ENCODE measurements around the gene ZNF568. TPM values are rescaled to one million over a fixed set of nuclear protein-coding genes. Genes with fewer than 3 reads are reported as not detected.

The ZNF568 gene
- 10 to 100 TPM in 1 of 2 donors, 1 to 10 TPM in 1; 6.7 to 10.1 TPM for total RNA-seq

DNA sequence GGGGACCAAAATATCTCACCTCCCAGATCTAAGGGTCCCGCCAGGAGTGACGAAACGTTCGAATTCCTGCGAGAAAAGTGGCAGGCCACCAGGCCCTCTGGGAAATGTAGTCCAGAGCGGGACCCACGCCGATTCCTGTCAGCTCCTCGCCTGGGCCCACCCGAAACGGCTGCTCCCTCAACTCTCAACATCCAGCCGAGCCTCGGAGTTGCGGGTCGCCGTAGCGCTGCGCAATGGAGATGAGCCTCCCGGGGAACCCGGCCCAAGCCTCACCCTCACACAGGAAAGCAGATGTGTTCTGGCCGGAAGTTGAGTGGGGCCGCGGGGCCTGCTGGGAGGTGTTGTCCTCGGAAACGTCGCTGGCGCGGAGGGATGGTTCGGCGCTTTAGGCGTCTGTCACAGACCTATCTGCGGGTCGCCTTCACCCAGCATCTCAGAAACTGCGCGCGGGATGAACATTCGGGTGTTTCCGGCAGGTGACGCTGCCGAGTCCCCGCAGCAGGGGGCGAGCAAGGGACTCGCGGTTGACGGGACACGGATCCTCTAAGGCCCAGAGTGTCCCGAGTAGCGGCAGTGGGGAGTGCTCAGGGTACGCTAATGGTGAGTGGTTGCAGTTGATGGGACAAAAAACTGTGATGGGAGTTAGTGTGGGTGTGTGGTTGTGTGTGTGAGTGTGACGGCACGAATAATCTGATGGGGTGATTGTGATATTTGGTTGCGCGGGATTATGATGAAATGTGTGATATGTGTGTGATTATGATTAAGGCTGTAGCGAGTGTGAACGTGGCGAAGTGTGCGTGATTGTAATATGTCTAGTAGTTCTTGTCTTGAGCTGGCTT is at the start of gene ZNF568, which contains the start of gene ZNF829:
Gene ZNF568, plus strand, starts transcription at position 341 of the 839 bp plus-strand sequence. CDS start 6,439 bp downstream, outside the sequence.
Gene ZNF829, minus strand, starts transcription at position 300 of the 839 bp plus-strand sequence. CDS start 1,124 bp downstream, outside the sequence.
- Mint-ChIP-seq H3K4me3 (peak within 1 kb of the TSS; percentile 89), H3K27me3 (no peaks in the 10 kb centered on the region), H3K9me3 (peaks cover 5% of the 10 kb centered on the region), H3K4me1 (peaks cover 14% of the 10 kb centered on the region), H3K36me3 (ENCODE audit: low read depth) (peaks cover 81% of the 10 kb centered on the region), H3K27ac (peak within 1 kb of the TSS; percentile 92)
- peak; percentile 97 for ATAC-seq (replicated peaks)

DNA sequence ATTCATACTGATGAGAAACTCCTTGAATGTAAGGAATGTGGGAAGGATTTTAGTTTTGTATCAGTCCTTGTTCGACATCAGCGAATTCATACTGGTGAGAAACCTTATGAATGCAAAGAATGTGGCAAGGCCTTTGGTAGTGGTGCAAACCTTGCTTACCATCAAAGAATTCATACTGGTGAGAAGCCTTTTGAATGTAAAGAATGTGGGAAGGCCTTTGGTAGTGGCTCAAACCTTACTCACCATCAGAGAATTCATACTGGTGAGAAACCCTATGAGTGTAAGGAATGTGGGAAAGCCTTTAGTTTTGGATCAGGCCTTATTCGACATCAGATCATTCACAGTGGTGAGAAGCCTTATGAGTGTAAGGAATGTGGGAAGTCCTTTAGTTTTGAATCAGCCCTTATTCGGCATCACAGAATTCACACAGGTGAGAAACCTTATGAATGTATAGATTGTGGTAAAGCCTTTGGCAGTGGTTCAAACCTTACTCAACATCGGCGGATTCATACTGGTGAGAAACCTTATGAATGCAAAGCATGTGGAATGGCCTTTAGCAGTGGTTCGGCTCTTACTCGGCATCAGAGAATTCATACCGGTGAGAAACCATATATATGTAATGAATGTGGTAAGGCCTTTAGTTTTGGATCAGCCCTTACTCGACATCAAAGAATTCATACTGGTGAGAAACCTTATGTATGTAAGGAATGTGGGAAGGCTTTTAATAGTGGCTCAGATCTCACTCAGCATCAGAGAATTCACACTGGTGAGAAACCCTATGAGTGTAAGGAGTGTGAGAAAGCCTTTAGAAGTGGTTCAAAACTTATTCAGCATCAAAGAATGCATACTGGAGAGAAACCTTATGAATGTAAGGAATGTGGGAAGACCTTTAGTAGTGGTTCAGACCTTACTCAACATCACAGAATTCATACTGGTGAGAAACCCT is 38.9 kb upstream of the ZNF568 start:
- Mint-ChIP-seq H3K9me3 (peaks cover 31% of the 10 kb centered on the region), H3K4me1 (no peaks in the 10 kb centered on the region), H3K27ac (no peak overlapping the region), H3K4me3 (no peak overlapping the region), H3K36me3 (ENCODE audit: low read depth) (peaks cover 72% of the 10 kb centered on the region), H3K27me3 (no peaks in the 10 kb centered on the region)
- no peak for ATAC-seq (replicated peaks)

DNA sequence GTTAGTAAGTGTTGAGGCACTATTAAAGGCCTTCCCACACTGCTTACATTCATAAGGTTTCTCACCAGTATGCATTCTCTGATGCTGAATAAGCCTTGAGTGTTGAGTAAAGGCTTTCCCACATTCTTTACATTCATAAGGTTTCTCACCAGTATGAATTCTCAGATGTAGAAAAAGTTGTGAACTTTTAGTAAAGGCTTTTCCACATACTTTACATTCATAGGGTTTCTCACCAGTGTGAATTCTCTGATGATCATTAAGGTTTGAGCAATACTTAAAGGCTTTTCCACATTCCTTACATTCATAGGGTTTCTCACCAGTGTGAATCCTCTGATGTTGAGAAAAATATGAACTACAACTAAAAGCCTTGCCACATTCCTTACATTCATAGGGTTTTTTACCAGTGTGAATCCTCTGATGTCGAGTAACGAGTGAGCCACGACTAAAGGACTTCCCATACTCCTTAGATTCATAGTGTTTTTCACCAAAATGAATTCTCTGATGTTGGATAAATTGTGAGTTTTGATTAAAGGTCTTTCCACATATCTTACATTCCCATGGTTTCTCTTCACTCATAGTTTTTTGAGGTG is 24.3 kb upstream of the ZNF568 start:
- Mint-ChIP-seq H3K9me3 (peaks cover 51% of the 10 kb centered on the region), H3K36me3 (ENCODE audit: low read depth) (peaks cover 80% of the 10 kb centered on the region), H3K27me3 (no peaks in the 10 kb centered on the region), H3K4me3 (no peak overlapping the region), H3K27ac (no peak overlapping the region), H3K4me1 (no peaks in the 10 kb centered on the region)
- ATAC-seq (replicated peaks) = no peak

DNA sequence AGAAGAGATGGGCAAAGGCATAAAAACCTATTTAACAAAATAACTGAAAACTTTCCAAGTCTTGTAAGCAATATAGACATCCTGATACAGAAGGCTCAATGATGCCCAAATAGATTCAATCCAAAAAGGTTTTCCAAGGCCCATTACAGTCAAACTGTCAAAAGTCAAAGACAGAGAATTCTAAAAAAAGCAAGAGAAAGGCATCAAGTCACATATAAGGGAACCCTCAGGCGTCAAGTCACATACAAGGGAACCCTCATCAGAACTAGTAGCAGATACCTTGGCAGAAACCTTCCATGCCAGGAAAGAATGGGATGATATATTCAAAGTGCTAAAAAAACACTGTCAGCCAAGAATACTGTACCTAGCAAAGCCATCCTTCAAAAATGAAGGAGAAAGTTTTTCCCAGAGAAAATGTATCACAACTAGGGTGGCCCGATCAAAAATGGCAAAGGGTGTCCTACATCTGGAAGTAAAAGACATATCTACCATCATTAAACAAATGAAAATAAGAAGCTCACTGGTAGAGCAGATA is 21.2 kb upstream of the ZNF568 start:
- Mint-ChIP-seq H3K27ac (no peak overlapping the region), H3K27me3 (no peaks in the 10 kb centered on the region), H3K4me1 (no peaks in the 10 kb centered on the region), H3K36me3 (ENCODE audit: low read depth) (peaks cover 99% of the 10 kb centered on the region), H3K4me3 (no peak overlapping the region), H3K9me3 (peaks cover 56% of the 10 kb centered on the region)
- no peak for ATAC-seq (replicated peaks)

DNA sequence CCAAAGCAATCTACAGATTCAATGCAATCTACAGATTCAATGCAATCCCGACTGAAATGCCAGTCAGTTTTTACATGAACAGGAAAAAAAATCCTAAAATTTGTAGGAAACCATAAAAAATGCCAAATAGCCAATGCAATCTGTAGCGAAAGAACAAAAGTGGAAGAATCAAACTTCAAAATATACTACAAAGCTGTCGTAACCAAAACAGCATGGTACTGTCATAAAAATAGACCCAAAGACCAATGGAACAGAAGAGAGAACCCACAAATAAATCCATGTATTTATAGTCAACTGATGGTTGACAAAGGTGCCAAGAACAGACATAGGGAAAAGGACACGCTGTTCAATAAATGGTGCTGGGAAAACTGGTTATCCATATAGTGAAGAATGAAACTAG is 17.7 kb upstream of the ZNF568 start:
- H3K27me3 Mint-ChIP-seq = no peaks in the 10 kb centered on the region
- H3K4me3 Mint-ChIP-seq = no peak overlapping the region
- peaks cover 98% of the 10 kb centered on the region for H3K36me3 Mint-ChIP-seq (ENCODE audit: low read depth)
- ATAC-seq (replicated peaks) = no peak
- H3K27ac Mint-ChIP-seq = no peak overlapping the region
- H3K4me1 Mint-ChIP-seq = no peaks in the 10 kb centered on the region
- H3K9me3 Mint-ChIP-seq = peaks cover 44% of the 10 kb centered on the region

DNA sequence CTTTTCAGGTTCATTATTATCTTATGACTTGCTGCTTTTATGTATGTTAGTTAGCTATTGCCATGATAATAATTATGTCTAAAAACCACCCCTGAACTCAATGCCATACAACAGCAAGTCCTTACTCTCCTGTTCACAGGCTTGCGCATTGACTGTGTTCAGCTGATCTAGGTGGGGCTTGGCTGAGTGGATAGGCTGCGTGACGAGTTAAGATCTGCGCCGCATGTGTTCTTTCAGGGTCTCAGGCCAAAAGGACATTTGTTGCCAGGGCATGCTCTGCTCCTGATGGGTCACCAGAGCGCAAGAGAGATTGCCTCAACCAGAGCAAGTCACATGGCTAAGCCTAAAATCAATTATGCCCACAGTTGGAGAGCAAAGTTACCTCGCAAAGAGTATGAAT is 859 bp downstream of the ZNF568 start:
- peak overlapping the region; percentile 92 for H3K27ac Mint-ChIP-seq
- peaks cover 79% of the 10 kb centered on the region for H3K36me3 Mint-ChIP-seq (ENCODE audit: low read depth)
- H3K27me3 Mint-ChIP-seq = no peaks in the 10 kb centered on the region
- H3K4me1 Mint-ChIP-seq = peaks cover 14% of the 10 kb centered on the region
- H3K9me3 Mint-ChIP-seq = peaks cover 7% of the 10 kb centered on the region
- peak overlapping the region; percentile 89 for H3K4me3 Mint-ChIP-seq
- ATAC-seq (replicated peaks) = no peak

DNA sequence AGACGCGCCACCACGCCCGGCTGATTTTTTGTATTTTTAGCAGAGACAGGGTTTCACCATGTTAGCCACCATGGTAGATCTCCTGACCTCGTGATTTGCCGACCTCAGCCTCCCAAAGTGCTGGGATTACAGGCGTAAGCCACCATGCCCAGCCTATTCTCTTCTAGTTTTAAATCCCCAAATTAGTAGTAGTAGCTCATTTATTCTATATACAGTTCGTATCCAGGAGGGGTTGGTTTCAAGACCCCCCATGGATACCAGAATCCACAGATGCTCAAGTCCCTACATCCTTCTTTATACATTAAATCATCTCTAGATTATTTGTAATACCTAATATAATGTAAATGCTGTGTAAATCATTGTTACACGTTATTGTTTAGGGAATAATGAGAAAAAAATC is 2.0 kb downstream of the ZNF568 start:
- peaks cover 7% of the 10 kb centered on the region for H3K9me3 Mint-ChIP-seq
- peak overlapping the region; percentile 89 for H3K4me3 Mint-ChIP-seq
- no peak overlapping the region for H3K27ac Mint-ChIP-seq
- no peak for ATAC-seq (replicated peaks)
- H3K36me3 Mint-ChIP-seq (ENCODE audit: low read depth) = peaks cover 78% of the 10 kb centered on the region
- peaks cover 14% of the 10 kb centered on the region for H3K4me1 Mint-ChIP-seq
- no peaks in the 10 kb centered on the region for H3K27me3 Mint-ChIP-seq

DNA sequence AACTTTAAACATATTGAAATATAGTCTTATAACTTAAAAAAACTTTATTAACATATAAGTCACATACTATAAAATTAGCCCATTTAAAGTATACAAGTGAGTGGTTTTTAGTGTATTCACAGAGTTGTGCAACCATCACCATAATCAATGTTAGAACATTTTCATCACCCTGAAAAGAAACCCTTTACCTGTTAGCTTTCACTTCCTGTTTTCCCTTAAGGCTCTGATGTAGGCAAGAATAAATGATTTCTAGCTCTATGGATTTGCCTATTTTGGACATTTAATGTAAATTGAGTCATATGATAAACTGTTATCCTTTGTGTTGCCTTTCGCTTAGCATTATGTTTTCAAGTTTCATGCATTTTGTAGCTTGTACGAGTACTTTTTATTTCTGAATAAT is 15.6 kb downstream of the ZNF568 start:
- peaks cover 81% of the 10 kb centered on the region for H3K36me3 Mint-ChIP-seq (ENCODE audit: low read depth)
- ATAC-seq (replicated peaks) = no peak
- no peak overlapping the region for H3K4me3 Mint-ChIP-seq
- H3K27me3 Mint-ChIP-seq = no peaks in the 10 kb centered on the region
- peaks cover 22% of the 10 kb centered on the region for H3K9me3 Mint-ChIP-seq
- H3K27ac Mint-ChIP-seq = no peak overlapping the region
- no peaks in the 10 kb centered on the region for H3K4me1 Mint-ChIP-seq

DNA sequence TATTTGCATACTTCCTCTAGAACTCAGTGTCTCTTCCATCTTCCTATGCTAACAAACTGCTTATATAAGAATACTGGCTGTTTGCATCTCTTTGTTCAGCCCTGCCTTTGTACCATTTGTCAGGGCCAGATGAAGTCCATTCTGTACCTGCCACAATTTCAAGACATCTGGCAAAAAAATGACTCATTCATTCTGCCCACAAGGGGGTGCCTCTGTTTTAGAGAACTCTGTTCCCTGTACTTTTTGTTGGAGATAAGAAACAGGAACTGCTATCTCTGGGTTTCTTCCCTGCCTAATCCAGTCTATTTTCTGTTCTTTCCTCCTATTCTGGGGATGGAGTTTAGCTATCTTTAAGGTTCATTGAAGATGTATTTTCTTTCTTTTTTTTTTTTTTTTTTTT is 23.0 kb downstream of the ZNF568 start:
- Mint-ChIP-seq H3K27me3 (no peaks in the 10 kb centered on the region), H3K9me3 (peaks cover 35% of the 10 kb centered on the region), H3K36me3 (ENCODE audit: low read depth) (peaks cover 95% of the 10 kb centered on the region), H3K4me3 (no peak overlapping the region), H3K27ac (no peak overlapping the region), H3K4me1 (no peaks in the 10 kb centered on the region)
- no peak for ATAC-seq (replicated peaks)

DNA sequence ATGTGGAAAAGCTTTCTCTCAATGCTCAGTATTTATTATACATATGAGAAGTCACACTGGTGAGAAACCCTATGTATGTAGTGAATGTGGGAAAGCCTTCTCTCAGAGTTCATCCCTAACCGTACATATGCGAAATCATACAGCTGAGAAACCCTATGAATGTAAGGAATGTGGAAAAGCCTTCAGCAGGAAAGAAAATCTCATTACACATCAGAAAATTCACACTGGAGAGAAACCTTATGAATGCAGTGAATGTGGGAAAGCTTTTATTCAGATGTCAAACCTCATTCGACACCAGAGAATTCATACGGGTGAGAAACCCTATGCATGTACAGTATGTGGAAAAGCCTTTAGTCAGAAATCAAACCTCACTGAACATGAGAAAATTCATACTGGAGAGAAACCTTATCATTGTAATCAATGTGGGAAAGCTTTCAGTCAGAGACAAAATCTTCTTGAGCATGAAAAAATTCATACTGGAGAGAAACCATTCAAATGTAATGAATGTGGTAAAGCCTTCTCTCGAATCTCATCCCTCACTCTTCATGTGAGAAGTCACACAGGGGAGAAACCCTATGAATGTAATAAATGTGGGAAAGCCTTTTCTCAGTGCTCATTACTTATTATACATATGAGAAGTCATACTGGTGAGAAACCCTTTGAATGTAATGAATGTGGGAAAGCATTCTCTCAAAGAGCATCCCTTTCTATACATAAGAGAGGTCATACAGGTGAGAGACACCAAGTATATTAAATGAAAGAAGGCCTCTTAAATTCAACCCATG is 34.4 kb downstream of the ZNF568 start:
- no peaks in the 10 kb centered on the region for H3K4me1 Mint-ChIP-seq
- no peak for ATAC-seq (replicated peaks)
- no peaks in the 10 kb centered on the region for H3K27me3 Mint-ChIP-seq
- no peak overlapping the region for H3K27ac Mint-ChIP-seq
- H3K4me3 Mint-ChIP-seq = no peak overlapping the region
- H3K36me3 Mint-ChIP-seq (ENCODE audit: low read depth) = peaks cover 48% of the 10 kb centered on the region
- H3K9me3 Mint-ChIP-seq = peaks cover 27% of the 10 kb centered on the region

DNA sequence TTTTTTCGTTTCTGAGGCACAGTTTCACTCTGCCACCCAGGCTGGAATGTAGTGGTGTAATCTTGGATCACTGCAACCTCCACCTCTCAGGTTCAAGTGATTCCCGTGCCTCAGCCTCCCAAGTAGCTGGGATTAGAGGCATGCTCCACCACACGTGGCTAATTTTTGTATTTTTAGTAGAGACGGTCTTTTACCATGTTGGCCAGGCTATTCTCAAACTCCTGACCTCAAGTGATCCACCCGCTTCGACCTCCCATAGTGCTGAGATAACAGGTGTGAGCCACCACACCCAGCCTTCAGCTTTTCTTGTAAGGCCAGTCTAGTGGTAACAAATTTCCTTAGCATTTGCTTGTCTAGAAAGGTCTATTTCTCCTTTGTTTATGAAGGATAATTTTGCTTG is 46.2 kb downstream of the ZNF568 start:
- Mint-ChIP-seq H3K36me3 (ENCODE audit: low read depth) (no peaks in the 10 kb centered on the region), H3K27me3 (no peaks in the 10 kb centered on the region), H3K4me3 (no peak overlapping the region), H3K27ac (no peak overlapping the region), H3K4me1 (no peaks in the 10 kb centered on the region), H3K9me3 (peaks cover 19% of the 10 kb centered on the region)
- ATAC-seq (replicated peaks) = no peak

DNA sequence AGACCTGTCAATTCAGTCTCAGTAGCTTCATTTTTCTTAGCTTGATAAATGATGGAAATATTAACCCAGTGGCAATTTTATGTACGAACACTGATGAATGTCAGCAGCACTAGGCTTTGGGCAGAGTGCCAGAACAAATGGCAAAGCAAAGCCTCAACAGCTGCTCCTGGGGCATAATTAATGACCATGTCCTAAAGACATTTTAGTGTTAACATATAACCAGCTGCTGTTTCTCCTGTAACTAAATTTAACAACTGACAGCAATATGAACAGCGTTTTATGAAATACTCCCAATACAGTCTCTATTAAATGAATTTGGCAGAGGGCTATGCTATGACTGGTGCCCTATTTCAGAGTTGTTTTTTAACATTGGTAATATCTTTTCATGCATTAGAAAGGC is 47.1 kb downstream of the ZNF568 start:
- Mint-ChIP-seq H3K27ac (no peak overlapping the region), H3K9me3 (peaks cover 16% of the 10 kb centered on the region), H3K4me3 (no peak overlapping the region), H3K27me3 (no peaks in the 10 kb centered on the region), H3K4me1 (no peaks in the 10 kb centered on the region), H3K36me3 (ENCODE audit: low read depth) (no peaks in the 10 kb centered on the region)
- no peak for ATAC-seq (replicated peaks)

DNA sequence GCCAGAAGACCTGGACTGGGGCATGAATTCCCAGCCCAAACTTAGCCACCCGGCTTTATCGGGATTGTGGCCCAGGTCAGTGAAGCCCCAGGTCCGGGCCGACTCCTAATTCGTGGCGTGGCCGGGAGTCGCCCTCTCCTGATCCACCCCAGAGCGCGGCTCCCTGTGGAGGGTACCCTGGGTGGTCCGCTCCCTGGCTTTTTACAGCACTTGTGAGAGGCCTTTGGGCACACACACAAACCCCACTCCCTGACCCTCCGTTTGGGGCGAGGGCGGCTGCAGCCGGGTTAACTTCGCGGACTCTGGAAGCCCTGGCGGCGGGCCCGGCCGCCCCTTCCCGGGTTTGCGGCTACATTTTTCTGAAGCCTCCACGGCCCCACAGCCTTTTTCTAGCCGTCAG is 56.4 kb downstream of the ZNF568 start:
- peaks cover 8% of the 10 kb centered on the region for H3K4me1 Mint-ChIP-seq
- H3K36me3 Mint-ChIP-seq (ENCODE audit: low read depth) = peaks cover 32% of the 10 kb centered on the region
- peak overlapping the region; percentile 100 for H3K4me3 Mint-ChIP-seq
- ATAC-seq (replicated peaks) = no peak
- H3K9me3 Mint-ChIP-seq = peaks cover under 1% of the 10 kb centered on the region
- no peaks in the 10 kb centered on the region for H3K27me3 Mint-ChIP-seq
- H3K27ac Mint-ChIP-seq = peak overlapping the region; percentile 99

Measured in activated T-helper 17 cell treated with anti-CD3 and anti-CD28 coated beads, Interleukin-2, amount 50 U/mL, for 72 hours (primary cell).